DND-41 (cell line): ENCODE results near the gene BAHCC1.

Experiments used
- EZH2 ChIP-seq: IDR thresholded peaks from 3 replicates; pipeline ENCODE4 v1.6.1; 2012; ENCODE audit warnings: borderline replicate concordance, low read depth, mild to moderate bottlenecking, moderate library complexity, low read length, inconsistent platforms; ENCODE audit not compliant: severe bottlenecking
- TF ChIP-seq, protein P1 (sequence below): IDR thresholded peaks from 2 replicates; pipeline ENCODE4 v1.5.1; 2012; ENCODE audit warnings: borderline replicate concordance, low read length, moderate library complexity, mild to moderate bottlenecking; ENCODE audit not compliant: poor library complexity, severe bottlenecking; ENCODE audit errors: extremely low read depth

DNA sequence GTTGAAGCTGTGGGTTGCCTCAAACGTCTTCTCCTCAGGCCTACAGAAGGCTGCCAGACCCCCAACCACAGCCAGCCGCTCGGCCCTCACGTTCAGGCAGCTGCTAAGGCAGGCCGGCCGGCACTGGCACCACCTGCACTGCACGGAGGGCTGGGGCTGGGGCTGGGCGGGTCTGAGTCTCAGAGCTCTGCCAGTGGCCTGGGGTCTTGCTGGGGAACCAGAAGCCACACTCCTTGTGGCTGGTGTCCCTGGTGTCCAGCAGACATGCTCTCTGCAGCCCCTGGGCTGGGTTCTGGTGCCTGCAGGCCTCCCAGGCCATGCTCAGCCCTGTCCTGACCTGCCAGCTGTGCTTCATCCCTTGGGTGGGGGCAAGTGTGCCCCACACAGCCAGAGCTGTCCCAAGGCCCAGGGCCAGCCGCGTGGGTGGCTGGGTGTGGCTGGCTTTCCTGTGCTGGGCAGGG, 42.0 kb downstream of the BAHCC1 start:
- TF ChIP-seq, protein P1, sequence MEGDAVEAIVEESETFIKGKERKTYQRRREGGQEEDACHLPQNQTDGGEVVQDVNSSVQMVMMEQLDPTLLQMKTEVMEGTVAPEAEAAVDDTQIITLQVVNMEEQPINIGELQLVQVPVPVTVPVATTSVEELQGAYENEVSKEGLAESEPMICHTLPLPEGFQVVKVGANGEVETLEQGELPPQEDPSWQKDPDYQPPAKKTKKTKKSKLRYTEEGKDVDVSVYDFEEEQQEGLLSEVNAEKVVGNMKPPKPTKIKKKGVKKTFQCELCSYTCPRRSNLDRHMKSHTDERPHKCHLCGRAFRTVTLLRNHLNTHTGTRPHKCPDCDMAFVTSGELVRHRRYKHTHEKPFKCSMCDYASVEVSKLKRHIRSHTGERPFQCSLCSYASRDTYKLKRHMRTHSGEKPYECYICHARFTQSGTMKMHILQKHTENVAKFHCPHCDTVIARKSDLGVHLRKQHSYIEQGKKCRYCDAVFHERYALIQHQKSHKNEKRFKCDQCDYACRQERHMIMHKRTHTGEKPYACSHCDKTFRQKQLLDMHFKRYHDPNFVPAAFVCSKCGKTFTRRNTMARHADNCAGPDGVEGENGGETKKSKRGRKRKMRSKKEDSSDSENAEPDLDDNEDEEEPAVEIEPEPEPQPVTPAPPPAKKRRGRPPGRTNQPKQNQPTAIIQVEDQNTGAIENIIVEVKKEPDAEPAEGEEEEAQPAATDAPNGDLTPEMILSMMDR = no peak
- no peak for TF ChIP-seq EZH2
